ENCODE data around the gene RBM28.

Gene RBM28

DNA sequence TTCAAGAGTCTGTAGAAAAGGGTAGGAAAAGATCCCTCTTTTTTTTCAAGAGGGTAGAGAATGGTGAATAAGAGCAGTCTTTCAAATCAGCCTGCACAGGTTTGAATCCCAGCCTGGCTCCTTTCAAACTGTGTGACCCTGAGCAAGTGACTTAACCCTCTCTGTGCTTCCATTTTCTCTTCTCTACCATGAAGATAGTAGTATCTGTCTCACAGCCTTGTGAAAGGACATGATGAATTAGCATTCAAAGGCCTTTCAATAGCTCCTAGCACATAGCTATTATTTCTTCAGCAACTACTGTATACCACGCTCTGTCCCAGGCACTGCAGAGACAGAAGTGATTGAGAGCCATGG lies 77.2 kb downstream of the RBM28 start:
- Histone ChIP-seq H3K14ac (ENCODE audit: low read length in 2 of 2) (no peak overlapping the region), H3K36me3 (ENCODE audit: control insufficient read depth in 1 of 2, insufficient read depth in 2 of 2, low read depth in 1 of 2, low read length in 2 of 2) (no peaks in the 10 kb centered on the region), H3K23ac (ENCODE audit: low read length in 2 of 2) (no peak overlapping the region), H2BK12ac (ENCODE audit: low read length in 2 of 2) (no peak overlapping the region), H3K79me1 (replicated peaks; ENCODE audit: low read length, poor library complexity, severe bottlenecking) (no peaks in the 10 kb centered on the region), H3K9me3 (ENCODE audit: control insufficient read depth, low read length) (peaks cover 4% of the 10 kb centered on the region), H2AK5ac (ENCODE audit: low read length, severe bottlenecking) (no peak overlapping the region), H4K91ac (ENCODE audit: low read length) (no peak overlapping the region), H4K8ac (ENCODE audit: low read length) (no peak overlapping the region), H2AFZ (ENCODE audit: low read depth, low read length) (no peak overlapping the region), H2BK120ac (ENCODE audit: low read depth, low read length) (no peak overlapping the region), H3K27ac (ENCODE audit: low read length, poor library complexity, severe bottlenecking) (no peak overlapping the region), H3K4ac (ENCODE audit: low read depth in 1 of 2, low read length in 2 of 2) (no peak overlapping the region), H3K9ac (ENCODE audit: low read length) (peak overlapping the region; percentile 80), H2BK15ac (ENCODE audit: low read depth, poor library complexity, severe bottlenecking) (no peak overlapping the region), H3K27me3 (ENCODE audit: control insufficient read depth in 1 of 2, insufficient read depth in 1 of 2, low read length in 2 of 2) (peaks cover 38 to 60% of the 10 kb centered on the region in 2 experiments), H3K4me3 (ENCODE audit: insufficient read depth in 1 of 2, low read depth in 1 of 2, low read length in 2 of 2) (peak overlapping the region in 1 of 2 experiments; percentile 72), H3K18ac (ENCODE audit: low read depth in 1 of 2, low read length in 2 of 2) (peak overlapping the region; percentile 14 to 54), H3K4me1 (ENCODE audit: control insufficient read depth, insufficient read depth, low read depth, low read length) (peaks cover 16% of the 10 kb centered on the region), H3K4me2 (ENCODE audit: low read length, poor library complexity, severe bottlenecking) (peak overlapping the region; percentile 1), H2BK5ac (ENCODE audit: low read depth, low read length, poor library complexity, severe bottlenecking) (no peak overlapping the region)
- 88% methylated on average over 1 of the region's 1 CpG for WGBS
- no peak for DNase-seq

DNA sequence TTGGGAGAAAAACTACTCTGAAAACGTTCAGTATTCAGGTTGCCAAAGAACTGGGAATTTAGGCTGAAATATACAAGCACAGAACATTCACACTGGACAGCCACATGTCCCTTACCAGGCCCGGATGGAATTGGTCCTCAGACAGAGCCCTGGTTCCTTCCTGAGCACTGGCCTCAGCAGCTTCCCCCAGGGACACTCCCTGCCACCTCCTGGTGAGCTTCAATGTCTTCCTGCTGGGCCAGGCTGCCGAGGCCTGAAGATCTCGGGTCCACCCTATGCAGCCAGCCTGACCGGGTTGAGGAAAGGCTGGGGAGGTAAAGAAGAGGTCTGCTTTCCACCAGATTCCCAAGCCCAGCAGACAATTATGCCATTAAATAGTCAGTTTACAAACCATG lies 77.8 kb downstream of the RBM28 start:
- Histone ChIP-seq H3K36me3 (ENCODE audit: control insufficient read depth in 1 of 2, insufficient read depth in 2 of 2, low read depth in 1 of 2, low read length in 2 of 2) (no peaks in the 10 kb centered on the region), H3K4me1 (ENCODE audit: control insufficient read depth, insufficient read depth, low read depth, low read length) (peaks cover 16% of the 10 kb centered on the region), H3K18ac (ENCODE audit: low read depth in 1 of 2, low read length in 2 of 2) (peak overlapping the region; percentile 17 to 21), H2BK120ac (ENCODE audit: low read depth, low read length) (no peak overlapping the region), H4K8ac (ENCODE audit: low read length) (no peak overlapping the region), H3K27ac (ENCODE audit: low read length, poor library complexity, severe bottlenecking) (no peak overlapping the region), H2BK15ac (ENCODE audit: low read depth, poor library complexity, severe bottlenecking) (peak overlapping the region; percentile 23), H3K14ac (ENCODE audit: low read length in 2 of 2) (no peak overlapping the region), H3K79me1 (replicated peaks; ENCODE audit: low read length, poor library complexity, severe bottlenecking) (no peaks in the 10 kb centered on the region), H3K4me3 (ENCODE audit: insufficient read depth in 1 of 2, low read depth in 1 of 2, low read length in 2 of 2) (no peak overlapping the region), H3K4ac (ENCODE audit: low read depth in 1 of 2, low read length in 2 of 2) (no peak overlapping the region), H4K91ac (ENCODE audit: low read length) (peak overlapping the region; percentile 80), H3K27me3 (ENCODE audit: control insufficient read depth in 1 of 2, insufficient read depth in 1 of 2, low read length in 2 of 2) (peaks cover 33 to 60% of the 10 kb centered on the region in 2 experiments), H2AFZ (ENCODE audit: low read depth, low read length) (no peak overlapping the region), H2BK12ac (ENCODE audit: low read length in 2 of 2) (peak overlapping the region in 1 of 2 experiments; percentile 77), H3K23ac (ENCODE audit: low read length in 2 of 2) (no peak overlapping the region), H3K4me2 (ENCODE audit: low read length, poor library complexity, severe bottlenecking) (no peak overlapping the region), H3K9me3 (ENCODE audit: control insufficient read depth, low read length) (peaks cover 4% of the 10 kb centered on the region), H2AK5ac (ENCODE audit: low read length, severe bottlenecking) (no peak overlapping the region), H2BK5ac (ENCODE audit: low read depth, low read length, poor library complexity, severe bottlenecking) (no peak overlapping the region), H3K9ac (ENCODE audit: low read length) (no peak overlapping the region)
- DNase-seq = no peak
- WGBS = 40% methylated on average over 2 of the region's 5 CpGs

DNA sequence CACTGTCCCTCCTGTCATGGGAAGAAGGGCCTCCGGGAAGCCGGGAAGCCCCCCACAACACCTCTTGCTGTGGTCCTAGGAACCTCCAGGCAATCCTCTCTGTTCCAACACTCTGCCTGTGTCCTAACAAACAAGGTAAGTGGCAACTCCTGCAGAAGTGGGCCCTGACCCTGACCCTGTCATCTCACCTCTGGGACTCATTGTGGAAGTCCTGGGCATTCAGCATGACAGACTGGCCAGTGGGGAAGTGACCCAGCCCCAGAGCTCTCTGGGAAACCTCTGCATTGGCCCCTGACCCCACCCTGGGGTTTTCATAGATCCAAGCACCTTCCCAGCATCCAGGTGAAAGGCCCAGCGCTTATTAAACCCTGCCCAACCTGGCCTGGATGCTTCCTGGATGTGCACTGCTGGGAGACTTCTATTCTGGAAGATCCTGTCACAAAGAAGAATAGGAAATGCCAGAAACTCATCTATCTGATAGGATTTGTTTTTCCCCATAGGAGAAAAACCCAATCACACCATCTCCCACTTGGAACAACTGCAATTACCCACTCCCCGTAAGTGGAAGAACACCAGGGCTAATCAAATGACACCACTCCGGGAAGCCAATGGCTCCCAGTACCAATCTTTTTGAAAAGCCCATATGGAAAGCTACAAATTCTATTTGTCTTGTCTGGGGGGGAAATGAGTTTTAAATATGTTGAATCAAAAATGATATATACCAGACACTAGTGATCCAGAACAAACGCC lies 78.4 kb downstream of the RBM28 start:
- Histone ChIP-seq H2AFZ (ENCODE audit: low read depth, low read length) (no peak overlapping the region), H2BK15ac (ENCODE audit: low read depth, poor library complexity, severe bottlenecking) (no peak overlapping the region), H3K4me2 (ENCODE audit: low read length, poor library complexity, severe bottlenecking) (no peak overlapping the region), H2BK5ac (ENCODE audit: low read depth, low read length, poor library complexity, severe bottlenecking) (no peak overlapping the region), H3K79me1 (replicated peaks; ENCODE audit: low read length, poor library complexity, severe bottlenecking) (no peaks in the 10 kb centered on the region), H3K9ac (ENCODE audit: low read length) (no peak overlapping the region), H3K27ac (ENCODE audit: low read length, poor library complexity, severe bottlenecking) (no peak overlapping the region), H3K23ac (ENCODE audit: low read length in 2 of 2) (no peak overlapping the region), H2BK120ac (ENCODE audit: low read depth, low read length) (no peak overlapping the region), H3K4me1 (ENCODE audit: control insufficient read depth, insufficient read depth, low read depth, low read length) (peaks cover 16% of the 10 kb centered on the region), H4K8ac (ENCODE audit: low read length) (no peak overlapping the region), H3K27me3 (ENCODE audit: control insufficient read depth in 1 of 2, insufficient read depth in 1 of 2, low read length in 2 of 2) (peaks cover 28 to 61% of the 10 kb centered on the region in 2 experiments), H2AK5ac (ENCODE audit: low read length, severe bottlenecking) (no peak overlapping the region), H4K91ac (ENCODE audit: low read length) (no peak overlapping the region), H3K18ac (ENCODE audit: low read depth in 1 of 2, low read length in 2 of 2) (no peak overlapping the region), H3K9me3 (ENCODE audit: control insufficient read depth, low read length) (peaks cover 4% of the 10 kb centered on the region), H3K4ac (ENCODE audit: low read depth in 1 of 2, low read length in 2 of 2) (no peak overlapping the region), H3K4me3 (ENCODE audit: insufficient read depth in 1 of 2, low read depth in 1 of 2, low read length in 2 of 2) (no peak overlapping the region), H2BK12ac (ENCODE audit: low read length in 2 of 2) (no peak overlapping the region), H3K36me3 (ENCODE audit: control insufficient read depth in 1 of 2, insufficient read depth in 2 of 2, low read depth in 1 of 2, low read length in 2 of 2) (no peaks in the 10 kb centered on the region), H3K14ac (ENCODE audit: low read length in 2 of 2) (no peak overlapping the region)
- WGBS = 93% methylated on average over 6 of the region's 6 CpGs
- DNase-seq = no peak

DNA sequence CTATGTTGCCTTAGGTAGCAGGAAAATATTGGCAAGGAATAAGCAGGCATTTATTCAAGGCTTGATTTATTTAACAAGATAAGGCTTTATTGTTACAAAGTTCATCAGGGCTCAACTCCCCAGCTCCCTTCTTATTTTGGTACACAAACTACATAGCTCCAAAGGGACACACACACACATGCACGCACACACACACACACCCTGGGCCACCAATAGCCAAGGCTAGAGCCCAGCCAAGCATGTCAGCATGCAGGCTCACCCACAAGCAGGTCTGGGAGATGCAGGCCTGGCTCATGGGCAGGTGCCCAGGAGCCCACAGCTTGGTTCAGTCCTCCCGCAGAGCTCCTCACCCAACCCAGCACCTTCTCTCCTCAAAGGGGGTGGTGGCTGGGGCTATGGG lies 79.2 kb downstream of the RBM28 start:
- no peak overlapping the region for H2BK12ac ChIP-seq (ENCODE audit: low read length in 2 of 2)
- H2BK120ac ChIP-seq (ENCODE audit: low read depth, low read length) = no peak overlapping the region
- H3K4me1 ChIP-seq (ENCODE audit: control insufficient read depth, insufficient read depth, low read depth, low read length) = peaks cover 16% of the 10 kb centered on the region
- no peak overlapping the region for H2BK15ac ChIP-seq (ENCODE audit: low read depth, poor library complexity, severe bottlenecking)
- H3K79me1 ChIP-seq (replicated peaks; ENCODE audit: low read length, poor library complexity, severe bottlenecking) = no peaks in the 10 kb centered on the region
- peaks cover 28 to 68% of the 10 kb centered on the region in 2 experiments for H3K27me3 ChIP-seq (ENCODE audit: control insufficient read depth in 1 of 2, insufficient read depth in 1 of 2, low read length in 2 of 2)
- no peak overlapping the region for H3K4me2 ChIP-seq (ENCODE audit: low read length, poor library complexity, severe bottlenecking)
- H3K9ac ChIP-seq (ENCODE audit: low read length) = no peak overlapping the region
- no peak overlapping the region for H3K23ac ChIP-seq (ENCODE audit: low read length in 2 of 2)
- no peak overlapping the region for H2BK5ac ChIP-seq (ENCODE audit: low read depth, low read length, poor library complexity, severe bottlenecking)
- no peak overlapping the region for H4K91ac ChIP-seq (ENCODE audit: low read length)
- no peak overlapping the region for H4K8ac ChIP-seq (ENCODE audit: low read length)
- no peak overlapping the region for H2AK5ac ChIP-seq (ENCODE audit: low read length, severe bottlenecking)
- peaks cover 4% of the 10 kb centered on the region for H3K9me3 ChIP-seq (ENCODE audit: control insufficient read depth, low read length)
- H2AFZ ChIP-seq (ENCODE audit: low read depth, low read length) = no peak overlapping the region
- no peak overlapping the region for H3K27ac ChIP-seq (ENCODE audit: low read length, poor library complexity, severe bottlenecking)
- no peak overlapping the region for H3K18ac ChIP-seq (ENCODE audit: low read depth in 1 of 2, low read length in 2 of 2)
- DNase-seq = no peak
- no peak overlapping the region for H3K4me3 ChIP-seq (ENCODE audit: insufficient read depth in 1 of 2, low read depth in 1 of 2, low read length in 2 of 2)
- H3K4ac ChIP-seq (ENCODE audit: low read depth in 1 of 2, low read length in 2 of 2) = no peak overlapping the region
- no peak overlapping the region for H3K14ac ChIP-seq (ENCODE audit: low read length in 2 of 2)
- 63% methylated on average over 1 of the region's 2 CpGs for WGBS
- H3K36me3 ChIP-seq (ENCODE audit: control insufficient read depth in 1 of 2, insufficient read depth in 2 of 2, low read depth in 1 of 2, low read length in 2 of 2) = no peaks in the 10 kb centered on the region
